ENCODE data around the gene MYH6.

DNA sequence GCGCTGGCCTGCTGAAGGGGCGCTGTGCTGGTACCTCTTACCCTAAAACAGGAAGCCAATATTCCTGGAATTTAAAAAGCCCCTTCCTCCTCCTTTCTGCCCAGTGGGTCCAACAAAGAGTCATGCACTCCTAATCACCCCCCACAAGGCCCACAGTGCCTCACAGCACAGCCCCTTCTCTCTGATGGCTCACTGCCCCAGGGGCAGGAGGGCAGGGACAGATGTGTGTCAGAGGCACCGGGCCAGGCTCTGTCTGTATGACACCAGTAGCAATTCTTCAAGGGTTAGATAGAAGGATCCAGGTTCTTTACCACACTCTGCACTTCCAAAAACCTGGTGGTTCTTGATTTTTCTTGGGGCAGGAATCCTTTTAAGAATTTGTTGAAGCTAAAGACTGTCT is 8.9 kb downstream of the MYH6 start:
- TF ChIP-seq TBP (CRISPR knock-in tag; IDR thresholded peaks at IDR 0.05) (no peak), EZH2 (conservative IDR thresholded peaks at IDR 0.05; ENCODE audit: low read depth, low read length) (no peak), POLR2A (IDR thresholded peaks at IDR 0.05; ENCODE audit: insufficient read depth in 1 of 2, low read depth in 2 of 2, low read length in 2 of 2) (no peak), CTCF (CRISPR knock-in tag; IDR thresholded peaks at IDR 0.05) (no peak), ZFP36 (IDR thresholded peaks at IDR 0.05; ENCODE audit: borderline replicate concordance, low read depth, low read length, partially characterized antibody) (no peak), EHMT2 (IDR thresholded peaks at IDR 0.05; ENCODE audit: borderline replicate concordance, low read depth, low read length) (no peak), MAX (IDR thresholded peaks at IDR 0.05) (no peak), PHF8 (CRISPR knock-in tag; IDR thresholded peaks at IDR 0.05) (no peak), FOXM1 (CRISPR knock-in tag; IDR thresholded peaks at IDR 0.05) (no peak), TAF15 (IDR thresholded peaks at IDR 0.05; ENCODE audit: low read depth, low read length, poor library complexity, severe bottlenecking) (no peak), ZKSCAN8 (CRISPR knock-in tag; IDR thresholded peaks at IDR 0.05; ENCODE audit: borderline replicate concordance) (no peak)
- TF ChIP-seq, protein P1, sequence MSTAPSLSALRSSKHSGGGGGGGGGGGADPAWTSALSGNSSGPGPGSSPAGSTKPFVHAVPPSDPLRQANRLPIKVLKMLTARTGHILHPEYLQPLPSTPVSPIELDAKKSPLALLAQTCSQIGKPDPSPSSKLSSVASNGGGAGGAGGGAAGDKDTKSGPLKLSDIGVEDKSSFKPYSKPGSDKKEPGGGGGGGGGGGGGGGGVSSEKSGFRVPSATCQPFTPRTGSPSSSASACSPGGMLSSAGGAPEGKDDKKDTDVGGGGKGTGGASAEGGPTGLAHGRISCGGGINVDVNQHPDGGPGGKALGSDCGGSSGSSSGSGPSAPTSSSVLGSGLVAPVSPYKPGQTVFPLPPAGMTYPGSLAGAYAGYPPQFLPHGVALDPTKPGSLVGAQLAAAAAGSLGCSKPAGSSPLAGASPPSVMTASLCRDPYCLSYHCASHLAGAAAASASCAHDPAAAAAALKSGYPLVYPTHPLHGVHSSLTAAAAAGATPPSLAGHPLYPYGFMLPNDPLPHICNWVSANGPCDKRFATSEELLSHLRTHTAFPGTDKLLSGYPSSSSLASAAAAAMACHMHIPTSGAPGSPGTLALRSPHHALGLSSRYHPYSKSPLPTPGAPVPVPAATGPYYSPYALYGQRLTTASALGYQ (CRISPR knock-in tag; IDR thresholded peaks at IDR 0.05): no peak
- TF ChIP-seq, protein P2, sequence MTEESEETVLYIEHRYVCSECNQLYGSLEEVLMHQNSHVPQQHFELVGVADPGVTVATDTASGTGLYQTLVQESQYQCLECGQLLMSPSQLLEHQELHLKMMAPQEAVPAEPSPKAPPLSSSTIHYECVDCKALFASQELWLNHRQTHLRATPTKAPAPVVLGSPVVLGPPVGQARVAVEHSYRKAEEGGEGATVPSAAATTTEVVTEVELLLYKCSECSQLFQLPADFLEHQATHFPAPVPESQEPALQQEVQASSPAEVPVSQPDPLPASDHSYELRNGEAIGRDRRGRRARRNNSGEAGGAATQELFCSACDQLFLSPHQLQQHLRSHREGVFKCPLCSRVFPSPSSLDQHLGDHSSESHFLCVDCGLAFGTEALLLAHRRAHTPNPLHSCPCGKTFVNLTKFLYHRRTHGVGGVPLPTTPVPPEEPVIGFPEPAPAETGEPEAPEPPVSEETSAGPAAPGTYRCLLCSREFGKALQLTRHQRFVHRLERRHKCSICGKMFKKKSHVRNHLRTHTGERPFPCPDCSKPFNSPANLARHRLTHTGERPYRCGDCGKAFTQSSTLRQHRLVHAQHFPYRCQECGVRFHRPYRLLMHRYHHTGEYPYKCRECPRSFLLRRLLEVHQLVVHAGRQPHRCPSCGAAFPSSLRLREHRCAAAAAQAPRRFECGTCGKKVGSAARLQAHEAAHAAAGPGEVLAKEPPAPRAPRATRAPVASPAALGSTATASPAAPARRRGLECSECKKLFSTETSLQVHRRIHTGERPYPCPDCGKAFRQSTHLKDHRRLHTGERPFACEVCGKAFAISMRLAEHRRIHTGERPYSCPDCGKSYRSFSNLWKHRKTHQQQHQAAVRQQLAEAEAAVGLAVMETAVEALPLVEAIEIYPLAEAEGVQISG (CRISPR knock-in tag; IDR thresholded peaks at IDR 0.05): no peak
